NOMO-1 treated with dmso at 0.1 percent for 144 hours (cell line): Measurements from ENCODE around the gene PCP4L1.
A peak's percentile ranks its signal among the peaks of the same experiment; 100 is the strongest.
"Not testable (repeated sequence)": the region's sequence is repeated elsewhere in the genome, so short reads cannot be mapped to it uniquely, and the experiment has no call there.

Experiments used
- DNase-seq: peaks from one replicate; lab custom pipeline; 2025; ENCODE audit not compliant: unreplicated experiment; lab: John Stamatoyannopoulos, UW

Gene PCP4L1

DNA sequence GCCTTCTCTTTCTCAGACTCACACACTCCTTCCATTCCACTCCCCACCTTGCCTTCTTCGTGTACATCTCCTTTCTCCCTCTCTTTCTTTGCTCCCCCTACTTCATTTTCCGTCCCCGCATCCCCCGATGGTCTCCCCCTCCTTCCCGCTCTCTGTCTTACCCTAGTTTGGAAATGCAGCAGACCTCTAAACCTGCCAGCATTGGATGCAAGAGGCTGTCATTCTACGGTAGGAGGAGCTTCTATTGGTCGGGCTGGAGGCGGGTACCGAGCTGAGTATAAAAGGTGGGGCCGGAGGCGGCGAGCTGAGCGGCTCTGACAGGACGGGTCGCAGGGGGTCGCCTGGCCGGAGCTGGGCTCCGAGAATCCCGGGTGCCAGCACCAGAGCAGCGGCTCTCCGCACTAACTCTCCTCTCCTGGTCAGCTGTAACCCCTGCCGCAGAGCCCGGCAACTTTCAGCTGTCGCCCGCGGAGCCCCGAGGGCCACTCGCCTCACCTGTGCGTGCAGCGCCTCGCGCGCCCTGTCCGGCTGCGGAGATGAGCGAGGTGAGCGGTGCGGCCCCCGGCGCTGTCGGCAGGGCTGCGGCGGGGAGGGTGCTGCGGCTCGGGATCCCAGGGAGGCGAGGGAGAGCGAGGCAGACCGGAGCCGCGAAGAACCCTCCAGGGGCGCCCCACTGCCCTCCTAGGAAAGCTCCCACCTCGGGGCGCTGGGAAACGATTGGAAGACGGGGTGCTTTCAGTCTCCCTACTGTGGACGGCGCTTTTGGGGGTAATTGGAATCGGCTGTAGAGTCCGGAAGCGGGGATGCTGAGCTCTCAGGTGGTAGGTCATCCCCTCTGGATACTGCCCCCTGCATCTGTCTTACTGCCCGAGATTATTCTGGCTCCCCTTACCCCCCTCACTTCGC lies at the start of gene PCP4L1:
Gene PCP4L1 (plus strand): TSS at position 307 of the 906 bp plus-strand sequence. CDS start 230 bp downstream, at position 537.
- no peak for DNase-seq

DNA sequence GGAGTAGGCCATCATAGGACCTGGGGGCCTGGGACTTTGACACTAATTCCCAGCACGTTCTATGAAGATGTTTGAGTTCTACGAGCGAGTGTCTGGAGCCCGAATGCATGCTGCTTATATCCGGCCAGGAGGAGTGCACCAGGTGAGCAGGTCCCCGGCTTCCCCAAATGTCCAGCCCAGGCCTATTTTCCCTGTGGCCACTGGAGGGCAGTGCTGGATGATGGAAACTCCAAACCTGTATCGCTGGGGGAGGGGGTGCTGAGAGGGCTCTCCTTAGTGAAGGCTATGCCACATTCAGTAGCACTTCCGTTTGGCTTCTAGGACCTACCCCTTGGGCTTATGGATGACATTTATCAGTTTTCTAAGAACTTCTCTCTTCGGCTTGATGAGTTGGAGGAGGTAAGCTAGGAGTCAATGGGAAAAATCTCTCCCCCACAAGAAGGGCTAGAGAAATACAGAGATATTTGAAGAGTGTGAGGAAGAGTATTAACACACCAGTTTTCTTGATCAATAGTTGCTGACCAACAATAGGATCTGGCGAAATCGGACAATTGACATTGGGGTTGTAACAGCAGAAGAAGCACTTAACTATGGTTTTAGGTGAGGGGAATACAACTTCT lies 48.6 kb upstream of the PCP4L1 start:
- peak; percentile 48 for DNase-seq

DNA sequence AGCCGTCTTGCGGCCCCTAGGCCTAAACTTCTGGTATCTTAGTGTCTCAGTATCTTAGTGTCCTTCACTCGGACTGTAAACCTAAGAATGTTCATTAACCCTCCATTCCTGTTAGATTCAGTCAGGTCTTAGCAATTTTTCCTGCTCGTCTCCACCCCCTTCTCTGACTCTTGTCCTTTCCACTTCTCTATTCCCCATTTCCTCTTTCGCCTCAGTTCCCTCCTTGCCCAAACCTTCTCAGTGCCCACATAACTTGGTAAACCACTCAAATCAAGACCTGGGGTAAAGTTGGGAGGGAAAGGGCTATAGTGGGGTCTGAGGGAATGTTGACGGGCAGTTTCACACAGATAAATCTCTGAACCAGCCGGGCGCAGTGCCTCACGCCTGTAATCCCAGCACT lies 44.2 kb upstream of the PCP4L1 start:
- DNase-seq, result peak; percentile 59

DNA sequence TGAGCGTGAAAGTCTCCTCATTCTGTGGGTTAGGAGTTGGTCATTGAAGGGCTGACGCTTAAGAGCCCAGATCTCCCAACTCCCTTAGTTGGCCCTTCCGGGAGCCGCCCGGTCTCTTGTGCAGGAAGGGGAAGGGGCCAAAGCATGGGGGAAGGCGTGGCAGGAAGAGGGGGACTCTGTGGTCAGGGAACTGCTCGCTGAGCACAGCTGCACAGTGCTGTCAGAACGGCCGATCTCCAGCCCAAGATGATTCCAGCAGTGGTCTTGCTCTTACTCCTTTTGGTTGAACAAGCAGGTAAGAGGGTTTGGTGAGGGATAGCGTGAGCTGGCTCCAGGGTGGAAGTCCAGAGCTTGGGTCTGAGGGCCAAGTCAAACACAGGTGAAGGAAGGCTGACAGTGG lies 43.5 kb upstream of the PCP4L1 start, which contains the start of gene FCER1G:
Gene FCER1G (plus strand): TSS at position 220 of the 400 bp plus-strand sequence. CDS start 27 bp downstream, at position 247.
- DNase-seq, result peak; percentile 65

DNA sequence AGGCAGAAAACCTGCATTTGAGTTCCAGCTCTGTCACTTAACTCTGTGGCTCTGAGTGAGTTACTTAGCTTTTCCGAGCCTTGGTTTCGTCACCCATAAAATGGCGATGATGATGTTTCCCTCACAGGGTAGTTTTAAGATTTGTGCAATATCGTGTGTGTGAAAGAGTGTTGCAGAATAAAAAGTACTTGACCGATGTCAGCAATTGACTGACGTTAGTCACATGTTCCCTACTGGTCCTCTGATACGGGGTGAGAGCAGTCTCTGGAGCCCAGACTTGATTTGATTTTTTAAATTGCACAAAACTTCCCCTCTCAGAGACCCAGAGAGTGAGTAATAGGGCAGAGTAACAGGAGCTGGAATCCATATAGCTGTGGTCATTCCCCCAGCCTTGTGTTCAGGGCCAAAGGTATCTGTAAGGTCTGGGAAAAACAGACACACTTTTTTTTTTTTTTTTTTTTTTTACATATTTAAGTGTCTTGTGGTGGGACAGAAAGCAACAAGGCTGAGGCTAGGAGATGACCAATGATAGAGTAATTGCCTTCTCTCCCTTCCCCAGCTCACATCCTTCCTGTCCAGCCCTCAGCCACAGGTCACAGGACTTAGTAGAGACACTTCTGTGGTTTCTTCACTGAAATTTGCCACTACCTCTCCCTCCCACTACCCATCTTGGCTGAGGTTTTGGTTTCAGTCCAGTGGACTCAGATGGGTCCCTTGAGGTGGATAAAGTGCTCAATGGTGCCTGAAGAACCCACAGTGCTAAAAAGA lies 41.4 kb upstream of the PCP4L1 start:
- peak; percentile 84 for DNase-seq

DNA sequence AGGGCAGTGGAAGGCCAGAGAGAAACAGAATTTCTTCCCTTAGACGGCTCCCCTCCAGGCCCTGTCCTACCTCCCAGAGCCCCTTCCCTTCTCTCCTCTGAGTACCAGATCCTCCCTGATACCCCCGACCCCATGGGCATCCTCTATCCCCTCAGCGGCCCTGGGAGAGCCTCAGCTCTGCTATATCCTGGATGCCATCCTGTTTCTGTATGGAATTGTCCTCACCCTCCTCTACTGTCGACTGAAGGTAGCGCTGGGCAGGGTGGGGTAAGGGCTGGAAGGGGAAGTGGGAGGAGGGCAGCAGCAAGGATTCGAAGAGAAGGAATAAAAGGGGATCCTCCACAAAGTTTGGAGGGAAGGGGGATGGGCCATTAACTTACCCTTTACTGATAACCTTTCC lies 40.7 kb upstream of the PCP4L1 start:
- no peak for DNase-seq

DNA sequence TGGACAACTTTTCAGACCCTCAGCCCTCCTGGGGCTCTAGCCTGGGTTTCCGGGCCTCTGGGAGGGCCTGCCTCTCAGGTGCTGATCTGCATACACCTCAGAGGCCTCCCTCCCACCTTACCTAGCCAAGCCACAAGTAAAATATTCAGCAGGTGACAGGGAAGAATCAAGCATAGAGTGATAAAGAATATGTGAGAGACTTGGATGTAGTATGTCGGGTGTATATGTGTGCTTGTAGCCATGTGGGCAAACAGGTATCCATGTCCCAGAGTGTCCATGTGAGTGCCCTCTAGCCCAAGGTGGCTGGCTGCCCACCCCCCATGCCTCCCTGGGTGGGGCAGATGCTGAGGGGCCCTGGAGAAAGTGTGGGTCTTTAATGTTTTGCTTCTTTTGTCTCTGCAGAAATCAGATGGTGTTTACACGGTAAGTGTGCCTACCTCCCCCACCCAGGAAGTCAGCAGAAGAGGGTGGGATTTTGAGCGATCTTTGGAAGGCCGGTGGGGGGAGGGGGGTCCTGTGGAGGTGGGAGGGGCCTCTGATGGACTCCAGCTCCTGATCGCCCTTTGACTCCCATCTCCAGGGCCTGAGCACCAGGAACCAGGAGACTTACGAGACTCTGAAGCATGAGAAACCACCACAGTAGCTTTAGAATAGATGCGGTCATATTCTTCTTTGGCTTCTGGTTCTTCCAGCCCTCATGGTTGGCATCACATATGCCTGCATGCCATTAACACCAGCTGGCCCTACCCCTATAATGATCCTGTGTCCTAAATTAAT lies 40.1 kb upstream of the PCP4L1 start:
- no peak for DNase-seq

DNA sequence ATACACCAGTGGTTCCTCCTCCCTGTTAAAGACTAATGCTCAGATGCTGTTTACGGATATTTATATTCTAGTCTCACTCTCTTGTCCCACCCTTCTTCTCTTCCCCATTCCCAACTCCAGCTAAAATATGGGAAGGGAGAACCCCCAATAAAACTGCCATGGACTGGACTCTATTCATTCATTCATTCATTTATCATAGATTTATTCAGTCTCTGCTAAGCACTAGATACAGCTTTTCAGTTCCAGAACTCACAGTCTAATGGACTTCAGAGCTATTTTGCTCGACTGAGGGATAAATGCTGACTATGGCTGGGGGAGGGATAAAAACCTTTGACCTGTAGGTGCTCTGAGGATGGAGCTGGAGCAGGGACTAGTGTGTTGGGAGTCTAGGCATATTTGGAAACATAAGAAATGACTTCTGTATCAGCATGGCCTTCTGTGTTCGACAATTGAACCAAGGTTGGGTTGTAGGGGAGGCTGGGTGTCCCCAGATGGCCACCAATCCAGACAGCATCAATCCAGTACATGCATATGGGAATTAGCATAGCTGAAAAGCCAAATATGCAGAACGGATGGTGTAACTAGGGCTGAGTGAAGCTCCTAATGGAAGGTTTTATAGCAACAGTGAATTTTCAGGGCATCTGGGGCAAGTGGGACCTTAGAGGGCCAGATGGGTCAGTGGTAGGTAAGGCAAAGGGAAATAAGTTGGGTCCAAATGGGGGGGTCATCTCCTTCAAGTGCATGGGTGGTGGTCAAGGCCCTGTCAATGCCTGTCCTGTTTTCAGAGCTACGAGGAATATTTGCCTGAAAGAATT lies 39.3 kb upstream of the PCP4L1 start:
- DNase-seq, result no peak

DNA sequence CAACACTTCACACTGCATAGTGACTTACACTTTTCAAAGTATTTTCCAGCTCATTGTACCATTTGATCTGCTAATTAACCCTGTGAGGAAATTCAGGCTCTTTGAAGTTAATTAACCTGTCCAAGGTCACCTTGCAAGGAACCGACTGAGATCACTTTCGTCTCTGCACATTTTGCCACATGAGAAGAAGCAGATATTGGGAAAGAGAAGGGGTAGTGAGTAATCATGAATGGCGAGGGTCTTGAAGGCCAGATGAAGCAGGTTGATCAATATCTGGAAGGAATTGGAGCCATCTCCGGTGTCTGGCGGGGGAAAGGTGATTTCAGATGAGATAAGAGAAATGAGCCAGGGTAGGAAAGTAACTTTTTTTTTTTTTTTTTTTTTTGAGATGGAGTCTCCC lies 38.5 kb upstream of the PCP4L1 start:
- DNase-seq, result no peak

DNA sequence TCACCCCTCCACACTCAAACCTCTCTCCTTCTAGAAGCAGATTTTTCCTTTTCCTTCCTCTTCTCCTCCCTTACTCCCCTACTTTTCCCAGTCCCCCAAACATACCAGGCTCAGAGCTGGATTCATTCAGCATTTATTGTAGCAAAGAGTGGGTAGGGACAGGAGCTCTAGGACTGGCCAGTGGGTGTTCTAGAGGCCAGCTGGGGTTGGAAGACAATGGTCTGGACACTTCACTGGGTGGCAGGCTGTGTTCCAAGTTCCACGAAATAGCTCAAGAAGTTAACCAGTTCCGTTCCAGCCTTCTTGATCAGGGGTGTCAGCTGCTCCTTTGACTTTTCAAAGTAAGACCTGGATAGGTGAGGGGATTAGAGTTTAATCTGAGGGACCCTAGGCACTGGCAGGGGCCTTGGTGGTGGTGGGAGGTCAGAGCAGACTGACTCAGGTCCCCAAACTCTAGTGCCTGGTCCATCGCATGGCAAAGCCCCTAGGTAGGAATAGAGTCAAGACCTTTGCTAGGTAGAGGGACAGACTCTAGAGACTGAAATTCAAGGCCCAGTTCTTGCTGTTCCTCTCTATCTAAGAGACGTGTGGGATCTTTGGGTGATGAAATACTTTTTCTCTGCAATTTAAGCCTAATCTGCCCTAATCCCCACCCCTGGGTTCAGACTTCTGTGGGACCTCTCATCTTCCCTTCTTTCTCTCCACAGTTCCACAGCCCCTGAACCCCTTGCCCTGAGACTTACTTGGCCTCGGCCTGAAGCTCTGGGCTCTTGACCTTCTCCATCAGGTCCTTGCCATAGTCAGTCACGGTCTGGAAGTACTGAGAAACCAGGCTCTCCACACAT lies 36.1 kb upstream of the PCP4L1 start:
- DNase-seq, result no peak

DNA sequence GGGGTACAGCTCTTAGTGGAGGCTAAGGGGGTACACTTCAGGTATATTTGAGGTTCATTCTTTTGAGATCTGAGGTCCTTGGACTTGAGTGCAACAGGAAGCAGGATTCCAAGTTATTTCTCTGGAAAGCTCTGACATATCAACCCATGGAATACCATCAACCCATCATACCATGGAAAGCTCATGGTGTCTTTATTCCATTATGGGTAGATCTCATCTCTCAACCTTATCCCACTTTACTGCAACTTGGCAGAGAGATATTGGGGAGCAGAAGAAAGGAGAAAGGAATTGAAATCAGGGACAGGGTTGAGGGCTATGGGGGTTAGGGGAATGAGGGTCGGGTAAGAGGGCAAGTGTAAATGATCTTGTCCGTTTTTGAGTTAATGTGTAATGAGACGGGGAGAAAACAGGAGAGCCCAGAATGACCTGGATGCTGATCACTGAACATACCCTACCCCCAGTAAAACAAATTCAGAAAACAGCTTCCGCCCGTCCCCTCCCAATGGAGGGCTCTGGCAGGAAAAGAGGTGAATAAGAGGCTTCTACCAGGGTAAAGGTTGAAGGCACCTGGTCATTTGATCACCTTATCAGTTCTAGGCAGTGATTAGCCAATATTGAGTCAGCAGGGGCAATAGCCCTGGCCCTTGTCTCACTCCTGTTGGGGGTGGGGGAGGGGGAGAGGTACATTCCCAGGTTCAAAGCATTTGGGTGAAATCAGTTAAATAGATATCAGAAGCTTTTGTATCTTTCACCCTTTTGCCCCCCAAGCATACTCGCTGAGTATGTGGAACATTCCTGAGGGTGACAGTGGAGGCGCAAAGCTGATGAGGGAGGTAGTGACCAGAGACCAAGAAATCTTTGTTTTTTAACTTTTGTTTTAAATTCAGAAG lies 34.5 kb upstream of the PCP4L1 start:
- DNase-seq, result no peak

DNA sequence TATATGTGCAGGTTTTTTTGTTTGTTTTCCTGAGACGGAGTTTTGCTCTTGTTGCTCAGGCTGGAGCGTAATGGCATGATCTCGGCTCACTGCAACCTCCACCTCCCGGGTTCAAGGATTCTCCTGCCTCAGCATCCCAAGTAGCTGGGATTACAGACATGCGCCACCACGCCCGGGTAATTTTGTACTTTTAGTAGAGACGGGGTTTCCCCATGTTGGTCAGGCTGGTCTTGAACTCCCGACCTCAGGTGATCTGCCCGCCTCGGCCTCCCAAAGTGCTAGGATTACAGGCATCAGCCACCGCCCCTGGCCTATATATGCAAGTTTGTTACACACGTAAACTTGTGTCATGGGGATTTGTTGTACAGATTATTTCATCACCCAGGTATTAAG lies 33.9 kb upstream of the PCP4L1 start:
- not testable (repeated sequence) for DNase-seq

DNA sequence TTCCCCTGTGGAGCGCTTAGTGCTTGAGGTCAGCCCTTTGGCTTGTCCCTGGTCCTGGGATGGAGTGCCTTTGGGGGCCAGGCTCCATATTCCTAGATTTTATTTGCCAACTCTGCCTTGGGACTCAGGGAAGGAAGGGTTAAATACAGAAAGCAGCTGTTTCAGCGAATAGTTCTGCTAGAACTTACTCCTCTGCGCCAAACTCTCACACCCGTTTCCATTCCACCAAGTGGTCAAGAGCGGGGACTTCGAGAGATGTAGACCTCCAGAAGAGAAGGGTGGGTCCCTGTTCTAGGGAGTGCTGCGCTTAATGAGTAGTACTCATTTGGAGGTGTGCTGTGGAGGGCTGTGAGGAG lies 33.4 kb upstream of the PCP4L1 start:
- no peak for DNase-seq

DNA sequence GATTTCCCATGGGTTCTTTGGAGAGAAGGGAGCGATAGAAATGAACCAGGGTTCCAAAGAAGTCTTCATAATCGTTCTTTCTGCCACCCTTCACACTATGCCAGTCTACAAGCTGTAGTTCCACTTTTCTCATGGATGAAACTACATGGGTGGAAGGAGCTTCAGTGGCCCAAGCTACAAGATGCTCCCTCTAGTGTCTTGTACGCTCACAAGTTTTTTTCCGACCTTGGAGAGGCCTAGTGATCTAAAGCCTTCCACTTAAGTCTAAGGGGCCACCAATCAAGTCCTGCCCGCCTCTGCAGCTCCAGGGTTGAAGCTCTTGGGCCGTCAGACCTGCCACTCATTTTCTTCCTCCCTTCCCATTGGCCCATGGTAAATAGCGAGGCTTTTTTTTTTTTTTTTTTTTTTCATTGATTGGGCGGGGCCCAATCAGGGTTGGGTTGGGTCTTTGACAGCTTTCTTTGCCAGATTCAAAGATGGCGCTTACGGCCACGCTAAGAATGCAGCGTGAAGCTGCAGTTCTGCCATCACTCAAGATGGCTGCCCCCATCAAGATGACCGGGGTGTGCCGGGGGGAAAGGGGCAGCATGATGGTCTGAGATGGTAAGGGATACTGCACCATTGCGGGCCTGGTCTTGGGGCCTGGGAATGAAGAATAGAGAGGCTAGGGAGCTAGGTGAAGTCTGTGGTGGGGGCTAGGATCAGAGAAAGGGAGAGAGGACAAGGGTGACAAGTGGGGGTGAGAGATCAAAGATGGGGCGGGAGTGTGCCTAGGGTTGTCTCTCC lies 32.8 kb upstream of the PCP4L1 start, which contains the start of gene TOMM40L:
Gene TOMM40L (plus strand): TSS at position 527 of the 786 bp plus-strand sequence. CDS start 430 bp downstream, outside the sequence.
- peak; percentile 99 for DNase-seq

DNA sequence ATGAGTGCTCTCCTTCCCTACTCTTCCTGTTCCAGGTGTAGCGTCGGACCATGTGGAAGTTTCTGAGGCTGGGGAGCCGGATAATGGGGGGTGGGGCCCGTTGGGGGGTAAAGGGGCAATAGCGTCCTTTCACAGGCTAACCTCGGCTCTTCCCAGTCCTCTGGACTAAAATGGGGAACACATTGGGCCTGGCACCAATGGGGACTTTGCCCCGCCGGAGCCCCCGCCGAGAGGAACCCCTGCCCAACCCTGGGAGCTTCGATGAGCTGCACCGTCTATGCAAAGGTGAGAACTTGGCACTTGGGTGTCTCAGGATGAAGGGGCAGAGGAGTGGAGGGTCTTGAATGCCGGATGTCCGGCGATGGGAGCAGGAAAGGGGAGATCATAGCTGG lies 32.2 kb upstream of the PCP4L1 start:
- no peak for DNase-seq

DNA sequence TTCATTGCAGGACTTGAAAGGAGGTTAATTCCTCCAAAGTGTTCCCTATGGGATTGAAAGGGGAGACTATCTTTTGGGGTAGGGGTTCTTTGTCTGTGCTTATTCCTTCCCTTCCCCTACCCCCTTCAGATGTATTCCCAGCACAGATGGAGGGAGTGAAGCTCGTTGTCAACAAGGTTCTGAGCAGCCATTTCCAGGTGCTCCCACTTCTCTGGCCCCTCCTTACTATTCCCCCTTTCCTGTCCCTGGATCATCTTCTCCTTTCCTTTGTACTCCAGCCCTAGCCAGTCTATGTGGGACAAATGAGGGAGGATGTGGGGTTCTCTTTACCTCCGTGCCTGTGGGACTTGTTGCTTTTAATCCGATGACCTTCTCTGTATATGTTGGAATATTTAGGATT lies 31.8 kb upstream of the PCP4L1 start:
- DNase-seq, result no peak

DNA sequence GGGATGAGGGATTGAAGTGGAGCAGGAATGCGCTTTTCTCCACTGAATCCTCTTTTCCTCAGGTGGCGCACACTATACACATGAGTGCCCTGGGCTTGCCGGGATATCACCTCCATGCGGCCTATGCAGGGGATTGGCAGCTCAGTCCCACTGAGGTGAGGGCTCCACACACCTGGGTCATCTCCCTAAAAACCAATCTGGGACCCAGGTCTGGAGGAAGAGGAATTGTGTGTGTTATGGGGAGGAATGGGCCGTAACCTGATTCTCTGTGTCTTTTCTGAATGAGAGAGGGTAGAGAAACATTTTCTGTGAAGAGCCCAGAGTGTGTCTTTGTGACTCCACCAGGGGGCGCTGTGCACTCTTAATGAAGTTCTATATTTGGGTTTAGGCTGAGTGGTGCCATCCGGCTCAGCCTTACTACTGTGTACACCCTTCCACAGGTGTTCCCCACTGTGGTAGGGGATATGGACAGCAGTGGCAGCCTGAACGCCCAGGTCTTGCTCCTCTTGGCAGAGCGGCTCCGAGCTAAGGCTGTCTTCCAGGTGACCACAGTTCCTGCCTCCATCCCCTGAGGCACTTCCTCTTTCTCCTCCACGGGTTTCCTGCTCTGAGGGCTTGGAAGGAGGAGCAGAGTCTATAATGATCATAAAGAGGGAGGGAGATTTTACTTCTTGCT lies 31.2 kb upstream of the PCP4L1 start:
- peak; percentile 83 for DNase-seq
